HT-29 (cell line): ENCODE measurements around the gene TEX264. TPM values are rescaled to one million over a fixed set of nuclear protein-coding genes. Genes with fewer than 3 reads are reported as not detected.
"Not testable (repeated sequence)": the region's sequence is repeated elsewhere in the genome, so short reads cannot be mapped to it uniquely, and the experiment has no call there.

ENCODE experiments used
- DNase-seq: peaks from one replicate; pipeline ENCODE4 v3.0.0-alpha.2; 2015; ENCODE audit warnings: low spot score
- total RNA-seq: library from RNA; depleted of rRNA; stranded (reverse); fragments of >200 nt; shearing (Covaris generic); gene quantifications from 2 replicates; pipeline ENCODE4 v1.2.3, GENCODE V29; 2014

TEX264 gene
- total RNA-seq, 1 experiment from 2014 or later = 41.0 TPM

- DNase-seq = no peak
Measured at GRCh38 chr3:51715231-51715976, 44.4 kb downstream of the TEX264 start.

GRCh38 chr3:51715977-51716294, 44.9 kb downstream of the TEX264 start:
- DNase-seq = no peak

- DNase-seq = no peak
Measured at GRCh38 chr3:51716805-51717204, 45.8 kb downstream of the TEX264 start.

GRCh38 chr3:51717446-51717845, 46.4 kb downstream of the TEX264 start:
- DNase-seq = no peak

GRCh38 chr3:51717947-51718346, 46.9 kb downstream of the TEX264 start:
- DNase-seq = no peak

- DNase-seq = peak; percentile 78
Measured at GRCh38 chr3:51718547-51719409, 47.7 kb downstream of the TEX264 start.

- DNase-seq = no peak
Measured at GRCh38 chr3:51719410-51720025, 48.5 kb downstream of the TEX264 start.

- DNase-seq = no peak
Measured at GRCh38 chr3:51720292-51721061, 49.4 kb downstream of the TEX264 start.

- DNase-seq = no peak
Measured at GRCh38 chr3:51721062-51721745, 50.2 kb downstream of the TEX264 start.

- no peak for DNase-seq
Measured at GRCh38 chr3:51722362-51722761, 51.3 kb downstream of the TEX264 start.

- DNase-seq = no peak
Measured at GRCh38 chr3:51727500-51727899, 56.4 kb downstream of the TEX264 start.

GRCh38 chr3:51729042-51729633, 58.1 kb downstream of the TEX264 start:
- no peak for DNase-seq

- no peak for DNase-seq
Measured at GRCh38 chr3:51733859-51734571, 63.0 kb downstream of the TEX264 start.

- no peak for DNase-seq
Measured at GRCh38 chr3:51734572-51734907, 63.5 kb downstream of the TEX264 start.

- DNase-seq = no peak
Measured at GRCh38 chr3:51735039-51735438, 64.0 kb downstream of the TEX264 start.

- DNase-seq = no peak
Measured at GRCh38 chr3:51735950-51736349, 64.9 kb downstream of the TEX264 start.

GRCh38 chr3:51739110-51739509, 68.1 kb downstream of the TEX264 start:
- DNase-seq = no peak

- DNase-seq = not testable (repeated sequence)
Measured at GRCh38 chr3:51742320-51742719, 71.3 kb downstream of the TEX264 start.

GRCh38 chr3:51742978-51743377, 71.9 kb downstream of the TEX264 start:
- not testable (repeated sequence) for DNase-seq

GRCh38 chr3:51747840-51748239, 76.8 kb downstream of the TEX264 start:
- no peak for DNase-seq
